OCI-LY3 (cell line): ENCODE data around the gene LEUTX.

Experiments used
- H2AFZ ChIP-seq: fragments of 200-600, 300-600 bp; shearing (Covaris generic); 2 replicates; pipeline ENCODE4 v1.6.0; 2014; ENCODE audit warnings: antibody characterized with exemption, low read depth, low read length
- H3K27ac ChIP-seq: fragments of 200-600, 300-600 bp; sonication (generic); 2 replicates; pipeline ENCODE4 v1.5.1; 2014; ENCODE audit warnings: mild to moderate bottlenecking, low read length, moderate library complexity, mixed read lengths
- H3K27me3 ChIP-seq: fragments of 200-600, 300-600 bp; sonication (generic); 2 replicates; pipeline ENCODE4 v1.6.1; 2014; ENCODE audit warnings: low read depth, low read length, mixed read lengths
- H3K36me3 ChIP-seq: fragments of 200-600, 300-600 bp; sonication (generic); replicated peaks from 2 replicates; pipeline ENCODE3; 2014; ENCODE audit warnings: low read depth, low read length, mixed read lengths
- H3K4me1 ChIP-seq: fragments of 300-600, 200-600 bp; sonication (generic); 2 replicates; pipeline ENCODE4 v1.6.1; 2014; ENCODE audit warnings: low read length, mixed read lengths
- H3K4me2 ChIP-seq: fragments of 200-600, 300-600 bp; sonication (generic); 2 replicates; pipeline ENCODE4 v1.6.1; 2014; ENCODE audit warnings: low read length, mixed read lengths
- H3K4me3 ChIP-seq: fragments of 300-600, 200-600 bp; sonication (generic); 2 replicates; pipeline ENCODE4 v1.5.1; 2014; ENCODE audit warnings: antibody characterized with exemption, mild to moderate bottlenecking, low read length, moderate library complexity
- H3K79me2 ChIP-seq: fragments of 300-600, 200-600 bp; shearing (Covaris generic); 2 replicates; pipeline ENCODE4 v1.6.1; 2014; ENCODE audit warnings: mild to moderate bottlenecking, low read length, mixed read lengths
- H3K9ac ChIP-seq: fragments of 300-600, 200-600 bp; shearing (Covaris generic); 2 replicates; pipeline ENCODE4 v1.6.0; 2014; ENCODE audit warnings: mild to moderate bottlenecking, low read length, moderate library complexity
- H3K9me3 ChIP-seq: fragments of 200-600, 300-600 bp; shearing (Covaris generic); 2 replicates; pipeline ENCODE4 v1.6.1; 2014; ENCODE audit warnings: low read length, mixed read lengths; ENCODE audit not compliant: insufficient read depth
- H4K20me1 ChIP-seq: fragments of 200-600, 300-600 bp; sonication (generic); 2 replicates; pipeline ENCODE4 v1.6.1; 2016; ENCODE audit warnings: low read length, mixed read lengths; ENCODE audit not compliant: insufficient read depth
- EZH2phosphoT487 ChIP-seq: fragments of 200-600 bp; shearing (Covaris generic); IDR thresholded peaks from 2 replicates; pipeline ENCODE4 v1.6.1; 2018; ENCODE audit warnings: antibody characterized with exemption, mixed run types, low read depth
- TF ChIP-seq, protein P1 (sequence below): fragments of 200-600, 300-600 bp; sonication (generic); IDR thresholded peaks from 2 replicates; pipeline ENCODE4 v1.5.1; 2014; ENCODE audit warnings: antibody characterized with exemption, low read length, low read depth

Gene LEUTX

DNA sequence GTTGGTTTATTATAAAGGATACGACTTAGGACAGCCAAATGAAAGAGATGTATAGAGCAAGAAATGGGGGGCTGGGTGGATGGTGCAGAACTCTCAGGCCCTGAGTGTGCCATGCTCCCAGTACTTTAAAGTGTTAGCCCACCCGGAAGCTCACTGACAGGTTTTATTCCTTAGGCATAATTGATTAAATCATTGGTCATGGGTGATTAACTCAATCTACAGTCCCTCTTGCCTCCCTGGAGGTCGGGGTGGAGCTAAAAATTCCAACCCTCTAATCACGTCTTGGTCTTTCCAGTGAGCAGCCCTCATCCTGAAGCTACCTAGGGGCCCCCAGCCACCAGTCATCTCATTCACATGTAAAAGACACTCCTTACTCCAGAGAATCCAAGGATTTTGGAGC lies 9.9 kb upstream of the LEUTX start:
- no peaks in the 10 kb centered on the region for H3K79me2 ChIP-seq
- H3K9me3 ChIP-seq: no peaks in the 10 kb centered on the region
- no peaks in the 10 kb centered on the region for H3K36me3 ChIP-seq
- no peak overlapping the region for H3K4me2 ChIP-seq
- TF ChIP-seq, protein P1, sequence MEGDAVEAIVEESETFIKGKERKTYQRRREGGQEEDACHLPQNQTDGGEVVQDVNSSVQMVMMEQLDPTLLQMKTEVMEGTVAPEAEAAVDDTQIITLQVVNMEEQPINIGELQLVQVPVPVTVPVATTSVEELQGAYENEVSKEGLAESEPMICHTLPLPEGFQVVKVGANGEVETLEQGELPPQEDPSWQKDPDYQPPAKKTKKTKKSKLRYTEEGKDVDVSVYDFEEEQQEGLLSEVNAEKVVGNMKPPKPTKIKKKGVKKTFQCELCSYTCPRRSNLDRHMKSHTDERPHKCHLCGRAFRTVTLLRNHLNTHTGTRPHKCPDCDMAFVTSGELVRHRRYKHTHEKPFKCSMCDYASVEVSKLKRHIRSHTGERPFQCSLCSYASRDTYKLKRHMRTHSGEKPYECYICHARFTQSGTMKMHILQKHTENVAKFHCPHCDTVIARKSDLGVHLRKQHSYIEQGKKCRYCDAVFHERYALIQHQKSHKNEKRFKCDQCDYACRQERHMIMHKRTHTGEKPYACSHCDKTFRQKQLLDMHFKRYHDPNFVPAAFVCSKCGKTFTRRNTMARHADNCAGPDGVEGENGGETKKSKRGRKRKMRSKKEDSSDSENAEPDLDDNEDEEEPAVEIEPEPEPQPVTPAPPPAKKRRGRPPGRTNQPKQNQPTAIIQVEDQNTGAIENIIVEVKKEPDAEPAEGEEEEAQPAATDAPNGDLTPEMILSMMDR: no peak
- no peak for TF ChIP-seq EZH2phosphoT487
- no peak overlapping the region for H3K4me3 ChIP-seq
- H4K20me1 ChIP-seq: no peaks in the 10 kb centered on the region
- H2AFZ ChIP-seq: no peak overlapping the region
- H3K27ac ChIP-seq: no peak overlapping the region
- H3K4me1 ChIP-seq: no peaks in the 10 kb centered on the region
- peaks cover 40% of the 10 kb centered on the region for H3K27me3 ChIP-seq
- H3K9ac ChIP-seq: no peak overlapping the region

DNA sequence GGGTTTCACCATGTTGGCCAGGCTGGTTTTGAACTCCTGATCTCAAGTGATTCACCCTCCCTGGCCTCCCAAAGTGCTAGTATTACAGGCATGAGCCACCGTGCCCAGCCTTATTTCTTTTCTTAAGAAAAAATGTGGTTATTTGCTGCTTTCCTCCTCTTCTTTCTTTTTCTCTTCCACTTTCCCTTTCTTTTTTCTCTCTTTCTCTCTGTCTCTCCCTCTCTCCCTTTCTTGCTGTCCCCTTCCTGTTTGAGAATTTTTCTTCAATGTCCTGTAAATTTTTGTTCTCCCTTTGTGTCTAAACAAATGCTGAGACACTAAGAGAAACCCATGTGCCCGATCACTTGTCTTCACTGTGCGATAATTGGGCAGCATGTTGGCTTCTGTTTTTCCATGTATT lies 2.2 kb downstream of the LEUTX start:
- no peak for TF ChIP-seq EZH2phosphoT487
- TF ChIP-seq, protein P1: no peak
- Histone ChIP-seq H3K27me3 (peaks cover 63% of the 10 kb centered on the region), H4K20me1 (no peaks in the 10 kb centered on the region), H3K9ac (no peak overlapping the region), H3K79me2 (no peaks in the 10 kb centered on the region), H3K4me2 (no peak overlapping the region), H2AFZ (no peak overlapping the region), H3K9me3 (no peaks in the 10 kb centered on the region), H3K27ac (no peak overlapping the region), H3K4me1 (no peaks in the 10 kb centered on the region), H3K4me3 (no peak overlapping the region), H3K36me3 (no peaks in the 10 kb centered on the region)

DNA sequence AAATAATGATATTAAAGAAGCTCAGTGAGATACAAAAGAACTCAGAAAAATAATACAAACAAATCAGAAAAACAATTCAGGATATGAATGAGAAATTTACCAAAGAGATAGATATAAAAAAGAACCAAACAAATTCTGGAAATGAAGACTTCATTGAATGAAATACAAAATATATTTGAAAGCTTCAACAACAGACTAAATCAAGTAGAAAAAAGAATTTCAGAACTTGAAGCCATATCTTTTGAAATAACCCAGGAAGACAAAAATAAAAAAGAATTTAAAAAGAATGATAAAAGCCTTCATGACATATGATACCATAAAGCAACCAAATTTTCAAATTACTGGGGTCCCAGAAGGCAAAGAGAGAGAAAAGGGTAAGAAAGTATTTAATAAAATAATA lies 9.6 kb downstream of the LEUTX start:
- no peaks in the 10 kb centered on the region for H3K79me2 ChIP-seq
- H2AFZ ChIP-seq: no peak overlapping the region
- H3K27ac ChIP-seq: no peak overlapping the region
- H3K9ac ChIP-seq: no peak overlapping the region
- no peaks in the 10 kb centered on the region for H3K4me1 ChIP-seq
- H4K20me1 ChIP-seq: no peaks in the 10 kb centered on the region
- no peak for TF ChIP-seq EZH2phosphoT487
- TF ChIP-seq, protein P1: no peak
- no peaks in the 10 kb centered on the region for H3K36me3 ChIP-seq
- H3K4me2 ChIP-seq: no peak overlapping the region
- peaks cover 33% of the 10 kb centered on the region; the same call in 1 of the 2 replicates for H3K27me3 ChIP-seq
- H3K4me3 ChIP-seq: no peak overlapping the region
- H3K9me3 ChIP-seq: peaks cover 5% of the 10 kb centered on the region; the same call in 1 of the 2 replicates

DNA sequence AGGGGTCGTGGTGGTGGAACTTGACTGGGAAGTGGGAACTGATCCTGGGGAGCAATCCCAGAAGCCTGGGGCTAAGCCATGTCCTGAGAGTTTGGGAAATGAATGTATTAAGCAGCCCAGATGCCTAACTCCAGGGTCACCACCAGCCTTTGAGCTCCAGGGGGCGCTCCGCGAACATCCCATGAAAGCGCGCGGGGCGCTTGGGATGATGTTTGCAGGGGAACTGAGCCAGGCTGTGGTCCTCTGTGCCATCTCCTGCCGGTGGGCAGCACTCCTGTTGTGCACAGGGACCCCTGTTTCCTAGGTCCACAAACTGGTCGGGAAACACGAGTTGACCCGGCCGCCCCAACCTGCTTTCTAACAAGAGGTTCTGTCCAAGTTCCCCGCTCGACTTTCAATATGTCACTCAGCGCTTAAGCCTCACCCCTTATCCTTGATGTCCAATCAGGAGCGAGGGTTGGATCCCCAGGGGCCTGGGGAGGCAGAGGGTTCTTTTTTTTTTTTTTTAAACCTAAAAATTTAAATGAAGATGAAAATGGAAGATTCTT lies 14.4 kb downstream of the LEUTX start:
- peaks cover 9% of the 10 kb centered on the region for H3K4me1 ChIP-seq
- no peak overlapping the region for H3K27ac ChIP-seq
- H3K79me2 ChIP-seq: no peaks in the 10 kb centered on the region
- H3K9me3 ChIP-seq: peaks cover 1% of the 10 kb centered on the region; the same call in 1 of the 2 replicates
- H3K4me2 ChIP-seq: peak overlapping the region; percentile 77
- no peak for TF ChIP-seq EZH2phosphoT487
- TF ChIP-seq, protein P1: peak; percentile 98
- peak overlapping the region; percentile 77 for H3K4me3 ChIP-seq
- peak overlapping the region; percentile 82 for H2AFZ ChIP-seq
- H4K20me1 ChIP-seq: no peaks in the 10 kb centered on the region
- no peak overlapping the region for H3K9ac ChIP-seq
- H3K36me3 ChIP-seq: no peaks in the 10 kb centered on the region
- peaks cover 23% of the 10 kb centered on the region for H3K27me3 ChIP-seq
